NCI-H1105 treated with DMSO at 0.1 percent for 48 hours (cell line): ENCODE measurements around the gene TTC33.

Experiments used
- DNase-seq: peaks from one replicate; lab custom pipeline; 2025; lab: John Stamatoyannopoulos, UW

TTC33 gene

GRCh38 chr5:40485021-40485998, 270.5 kb downstream of the TTC33 start:
- no peak for DNase-seq

GRCh38 chr5:40484495-40484894, 271.3 kb downstream of the TTC33 start:
- DNase-seq, result no peak

- DNase-seq, result no peak
Observed at GRCh38 chr5:40483316-40483715, 272.4 kb downstream of the TTC33 start.

GRCh38 chr5:40481241-40481640, 274.5 kb downstream of the TTC33 start:
- DNase-seq, result no peak

GRCh38 chr5:40480392-40480791, 275.4 kb downstream of the TTC33 start:
- no peak for DNase-seq

- no peak for DNase-seq
Observed at GRCh38 chr5:40479939-40480338, 275.8 kb downstream of the TTC33 start.

- DNase-seq, result no peak
Observed at GRCh38 chr5:40478766-40479165, 277.0 kb downstream of the TTC33 start.

GRCh38 chr5:40477856-40478546, 277.8 kb downstream of the TTC33 start:
- no peak for DNase-seq

- DNase-seq, result no peak
Observed at GRCh38 chr5:40475561-40475960, 280.2 kb downstream of the TTC33 start.

GRCh38 chr5:40474250-40474649, 281.5 kb downstream of the TTC33 start:
- DNase-seq, result no peak

GRCh38 chr5:40465416-40465815, 290.3 kb downstream of the TTC33 start:
- DNase-seq, result no peak

GRCh38 chr5:40464511-40464910, 291.2 kb downstream of the TTC33 start:
- no peak for DNase-seq
